GM12878 (cell line): ENCODE measurements around the gene VKORC1. TPM values are rescaled to one million over a fixed set of nuclear protein-coding genes. Genes with fewer than 3 reads are reported as not detected.

Experiments
- ATAC-seq: fragments of 200-7000 bp; cut with Tn5 transposase; 3 replicates; pipeline ENCODE4 v1.9.1; 2020; ENCODE audit warnings: mild to moderate bottlenecking, moderate library complexity
- BruUV-seq: library from RNA; stranded (reverse); fragments of 400-500 nt; replicated peaks from 2 replicates; lab custom pipeline; 2021; lab: Mats Ljungman, UMichigan
- CTCF ChIA-PET: fragments of 300-600 bp; sonication (Branson Sonifier 250); formaldehyde crosslinking; extraction: SDS; loops from one replicate; lab custom pipeline; 2021; ENCODE audit warnings: inconsistent platforms; lab: Yijun Ruan, JAX
- POLR2A ChIA-PET: fragments of 350-600 bp; formaldehyde crosslinking; extraction: SDS; loops from one replicate; lab custom pipeline; 2021; ENCODE audit warnings: inconsistent platforms; lab: Charles Lee
- RAD21 ChIA-PET: fragments of 300-600 bp; sonication (Branson Sonifier 250); formaldehyde crosslinking; loops from one replicate; lab custom pipeline; 2023; ENCODE audit warnings: antibody characterized with exemption; ENCODE audit not compliant: unreplicated experiment; lab: Charles Lee
- SMC1A ChIA-PET: fragments of 300-600 bp; sonication (Branson Sonifier 250); formaldehyde crosslinking; loops from one replicate; lab custom pipeline; 2023; ENCODE audit not compliant: unreplicated experiment, uncharacterized antibody; lab: Charles Lee
- DNase-seq: peaks from one replicate; pipeline ENCODE4 v3.0.0-alpha.2; 2011; ENCODE audit warnings: low read depth, low spot score
- FAIRE-seq: peaks from 3 replicates; lab custom pipeline; 2011; peaks lifted over from hg19 to GRCh38; lab: Jason Lieb, UNC
- H2AFZ ChIP-seq: 2 replicates; pipeline ENCODE4 v1.6.0; 2011; ENCODE audit warnings: low read depth, low read length, control low read depth; ENCODE audit not compliant: control insufficient read depth
- H3K27ac ChIP-seq: 2 replicates; pipeline ENCODE4 v1.5.1; 2011; ENCODE audit warnings: control low read depth; ENCODE audit not compliant: control insufficient read depth, insufficient read depth
- H3K27me3 ChIP-seq, 2 experiments: replicated peaks in 1 of 2; 2 replicates each; pipeline versions ENCODE4 v1.6.0 to v1.6.1; 2011; ENCODE audit warnings: low read length in 1 of 2; ENCODE audit not compliant: control insufficient read depth in 2 of 2, insufficient read depth in 2 of 2
- H3K36me3 ChIP-seq, 2 experiments: 2 replicates each; pipeline ENCODE4 v1.5.1; 2011; ENCODE audit warnings: low read length in 1 of 2; ENCODE audit not compliant: control insufficient read depth in 2 of 2, insufficient read depth in 2 of 2
- H3K4me1 ChIP-seq: 2 replicates; pipeline ENCODE4 v1.6.1; 2011; ENCODE audit warnings: mild to moderate bottlenecking, low read length, moderate library complexity, mixed read lengths; ENCODE audit not compliant: control insufficient read depth, insufficient read depth
- H3K4me2 ChIP-seq: 2 replicates; pipeline ENCODE4 v1.6.0; 2011; ENCODE audit warnings: control low read depth; ENCODE audit not compliant: control insufficient read depth, insufficient read depth
- H3K4me3 ChIP-seq: fragments of 200-600 bp; sonication (generic); 2 replicates; pipeline ENCODE4 v1.5.1; 2016
- H3K79me2 ChIP-seq: 2 replicates; pipeline ENCODE4 v1.6.0; 2011; ENCODE audit warnings: low read length; ENCODE audit not compliant: control insufficient read depth, insufficient read depth
- H3K9ac ChIP-seq: 2 replicates; pipeline ENCODE4 v1.8.0; 2011; ENCODE audit warnings: low read length, control low read depth, mixed read lengths; ENCODE audit not compliant: control insufficient read depth, insufficient read depth
- H3K9me3 ChIP-seq: replicated peaks from 3 replicates; pipeline ENCODE4 v1.5.1; 2011; ENCODE audit warnings: mild to moderate bottlenecking, low read length; ENCODE audit not compliant: control insufficient read depth, insufficient read depth
- H4K20me1 ChIP-seq: 2 replicates; pipeline ENCODE4 v1.6.0; 2011; ENCODE audit not compliant: control insufficient read depth, insufficient read depth
- MXI1 ChIP-seq: fragments of 150-350 bp; IDR thresholded peaks from 2 replicates; pipeline ENCODE4 v1.6.1; 2011; ENCODE audit warnings: low read depth, mild to moderate bottlenecking, inconsistent platforms, low read length, improper control_type of control experiment
- SMARCA5 ChIP-seq: fragments of 450-650 bp; IDR thresholded peaks from 2 replicates; pipeline ENCODE4 v1.6.1; 2017; ENCODE audit warnings: mild to moderate bottlenecking
- SREBF2 ChIP-seq: IDR thresholded peaks from 2 replicates; pipeline ENCODE4 v1.6.1; 2012; ENCODE audit warnings: mild to moderate bottlenecking, low read length
- ZNF384 ChIP-seq: IDR thresholded peaks from 2 replicates; pipeline ENCODE4 v1.6.1; 2012; ENCODE audit warnings: low read depth, mild to moderate bottlenecking, low read length, improper control_type of control experiment, borderline replicate concordance
- WGBS: methylation state at CpG from one replicate; pipeline ENCODE4 v1.1.6; 2016; ENCODE audit warnings: low lambda C conversion rate; ENCODE audit not compliant: insufficient replicate concordance, insufficient coverage; ENCODE audit errors: missing lambda C conversion rate; 5-methylcytosine and 5-hydroxymethylcytosine counted together
- in situ Hi-C: fragments of 300-500 bp; cut with MboI; formaldehyde crosslinking; loops from 9 replicates; pipeline ENCODE4 v1.14.3; 2018; ENCODE audit warnings: mixed read lengths
- intact Hi-C: fragments of 100-400 bp; cut with micrococcal nuclease; formaldehyde crosslinking; loops from one replicate; pipeline ENCODE4 v1.14.2; 2022; ENCODE audit not compliant: unreplicated experiment
- polyA plus RNA-seq, 11 experiments: library from polyadenylated mRNA; depleted of rRNA in 4 of 11; unstranded in 6 of 11; stranded (reverse) in 5 of 11; fragments of >200 nt; fragmentation: Nextera tagmentation in 4 of 11; fragmentation: Illumina TruSeq in 1 of 11; extraction: Ambion mirVana in 4 of 11; extraction: Trizol in 1 of 11; gene quantifications; 1 replicate in 1 of 11; 2 replicates in 10 of 11; pipeline versions ENCODE4 v1.2.1 to v1.2.3, GENCODE V29; 2011 to 2016; ENCODE audit warnings: inconsistent platforms in 2 of 11, missing spikeins in 2 of 11, low read depth in 1 of 11
- total RNA-seq, 4 experiments: library from RNA; depleted of rRNA in 3 of 4; stranded (reverse); fragments of >200 nt in 3 of 4; fragmentation: Illumina TruSeq in 1 of 4; extraction: Trizol in 1 of 4; gene quantifications; 2 replicates each; pipeline versions ENCODE4 v1.2.1 to v1.2.3, GENCODE V29; 2013 to 2021

VKORC1 gene
- total and polyA plus RNA-seq, 10 of the 15 experiments (the other 5 are each of a cell fraction or from before 2014, with no cell fraction given) = 19.8 to 140 (median 57.7) TPM

DNA sequence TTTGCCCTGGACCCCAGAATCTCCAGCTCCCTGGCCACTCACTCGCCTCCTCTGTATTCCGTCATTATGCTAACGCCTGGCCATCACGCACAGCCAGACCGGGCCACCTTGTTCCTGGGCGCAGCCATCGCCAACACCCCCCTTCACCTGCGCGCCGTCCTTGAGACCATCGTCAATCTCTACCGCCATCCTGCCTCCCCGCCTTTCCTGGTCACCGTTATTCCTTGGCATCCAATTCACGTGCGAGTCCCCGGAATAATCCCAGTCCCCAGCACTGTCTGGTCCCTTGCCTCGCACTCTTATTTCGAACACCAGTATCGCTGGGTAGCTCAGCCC, 541 bp downstream of the VKORC1 start:
- H3K4me1 ChIP-seq = peaks cover 8% of the 10 kb centered on the region
- POLR2A ChIA-PET = interaction anchor here (0.6 to 1.5 kb wide), 7 partner anchors 20 to 780 kb away, joined by 3 to 5 read pairs (median 3); partner anchors contain the start of genes FUS, STX4, ZNF267 and ZNF646
- WGBS = 1% methylated on average over 20 of the region's 20 CpGs
- BruUV-seq = no TSS peak
- RAD21 ChIA-PET = interaction anchor here (1.1 to 2.4 kb wide), 6 partner anchors 20 to 349 kb away, joined by 5 to 8 read pairs (median 5); partner anchors contain the start of genes HSD3B7, ZNF646, ZNF668 and ZNF843
- H4K20me1 ChIP-seq = no peaks in the 10 kb centered on the region
- intact Hi-C loops = loop anchor here (1.0 to 10.0 kb wide), 5 partner anchors 20 to 348 kb away; partner anchors contain the start of genes HSD3B7, SETD1A, STX4 and ZNF646
- H3K9ac ChIP-seq = peak overlapping the region; percentile 83
- H3K9me3 ChIP-seq = no peaks in the 10 kb centered on the region
- FAIRE-seq (no peak), DNase-seq (no peak), ATAC-seq (peak; percentile 27)
- peak overlapping the region; percentile 81 for H3K27ac ChIP-seq
- peak overlapping the region; percentile 86 for H3K4me2 ChIP-seq
- no peaks in the 10 kb centered on the region for H3K27me3 ChIP-seq
- peak overlapping the region; percentile 93 for H2AFZ ChIP-seq
- CTCF ChIA-PET = interaction anchor here (1.2 to 4.2 kb wide), 5 partner anchors 9 to 139 kb away, joined by 3 to 27 read pairs (median 13); partner anchors contain the start of gene HSD3B7
- H3K36me3 ChIP-seq = peaks cover 0 to 2% of the 10 kb centered on the region in 2 experiments; a peak in 3 of 4 replicates
- H3K4me3 ChIP-seq = peak overlapping the region; percentile 99
- SMC1A ChIA-PET = interaction anchor here (1.7 kb wide), 1 partner anchor 108 kb away, joined by 5 read pairs; no protein-coding TSS in a partner anchor
- TF ChIP-seq SMARCA5 (no peak), MXI1 (peak; percentile 2; the same call in 1 of the 2 replicates)
- in situ Hi-C loops = no loop called here
- H3K79me2 ChIP-seq = peaks cover 20% of the 10 kb centered on the region

DNA sequence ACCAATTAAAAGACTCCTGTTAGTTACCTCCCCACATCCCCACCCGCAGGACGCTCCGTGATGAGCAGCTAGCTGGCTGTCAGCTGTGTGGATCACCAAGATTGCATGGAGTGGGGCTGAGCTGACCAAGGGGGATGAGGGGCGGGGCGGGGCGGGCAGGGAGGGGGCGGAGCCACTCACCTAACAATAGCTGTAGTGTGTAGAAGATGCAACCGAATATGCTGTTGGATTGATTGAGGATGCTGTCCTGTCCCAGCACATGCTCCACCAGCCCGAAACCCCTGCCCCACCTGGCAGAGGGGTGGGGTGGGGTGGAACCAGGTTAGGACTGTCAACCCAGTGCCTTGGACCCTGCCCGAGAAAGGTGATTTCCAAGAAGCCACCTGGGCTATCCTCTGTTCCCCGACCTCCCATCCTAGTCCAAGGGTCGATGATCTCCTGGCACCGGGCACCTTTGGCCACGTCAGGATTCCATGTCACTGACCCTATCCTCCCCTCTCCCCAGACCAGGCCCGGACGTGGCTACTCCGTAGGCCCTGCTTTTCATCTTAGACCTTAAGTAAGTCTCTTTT, 1.4 kb downstream of the VKORC1 start:
- H3K4me2 ChIP-seq = peak overlapping the region; percentile 86
- no peak overlapping the region for H2AFZ ChIP-seq
- DNase-seq = no peak
- no peak overlapping the region for H3K27ac ChIP-seq
- H3K4me1 ChIP-seq = peaks cover 8% of the 10 kb centered on the region
- H3K36me3 ChIP-seq = peaks cover 0 to 2% of the 10 kb centered on the region in 2 experiments; a peak in 3 of 4 replicates
- POLR2A ChIA-PET = interaction anchor here (0.6 to 1.6 kb wide), 6 partner anchors 19 to 100 kb away, joined by 3 to 14 read pairs (median 3); partner anchors contain the start of genes FUS, ZNF646 and ZNF668
- intact Hi-C loops = loop anchor here (5.0 to 10.0 kb wide), 2 partner anchors 138 to 349 kb away; partner anchors contain the start of genes SETD1A and ZNF843
- CTCF ChIA-PET = interaction anchor here (1.1 to 2.6 kb wide), 11 partner anchors 10 to 290 kb away, joined by 3 to 15 read pairs (median 5); partner anchors contain the start of genes BCKDK, HSD3B7 and ZNF646
- RAD21 ChIA-PET = interaction anchor here (0.7 to 2.4 kb wide), 12 partner anchors 19 to 350 kb away, joined by 3 to 8 read pairs (median 5); partner anchors contain the start of genes HSD3B7, KAT8, ZNF646 and ZNF668
- H3K9me3 ChIP-seq = no peaks in the 10 kb centered on the region
- no peak for FAIRE-seq
- no peaks in the 10 kb centered on the region for H4K20me1 ChIP-seq
- no TSS peak for BruUV-seq
- WGBS = 7% methylated on average over 17 of the region's 17 CpGs
- in situ Hi-C loops = no loop called here
- peaks cover 20% of the 10 kb centered on the region for H3K79me2 ChIP-seq
- TF ChIP-seq ZNF384 (peak; percentile 24; the same call in 1 of the 2 replicates), SREBF2 (no peak)
- peak overlapping the region; percentile 99 for H3K4me3 ChIP-seq
- no peaks in the 10 kb centered on the region for H3K27me3 ChIP-seq
- peak; percentile 29 for ATAC-seq
- peak overlapping the region; percentile 83; the same call in 1 of the 2 replicates for H3K9ac ChIP-seq
- SMC1A ChIA-PET = interaction anchor here (1.1 to 2.1 kb wide), 7 partner anchors 19 to 363 kb away, joined by 3 to 11 read pairs (median 4); partner anchors contain the start of genes HSD3B7, ZNF646 and ZNF668
